AG10803 (cell line): ENCODE data around the gene MAP2.

ENCODE experiments used
- DNase-seq: peaks from one replicate; pipeline ENCODE4 v3.0.0; 2010; ENCODE audit warnings: low read depth
- H3K4me3 ChIP-seq: 2 replicates; pipeline ENCODE4 v1.5.1; 2011; ENCODE audit warnings: mild to moderate bottlenecking, low read length, control low read depth
- TF ChIP-seq, protein P1 (sequence below): conservative IDR thresholded peaks from 2 replicates; pipeline ENCODE4 v1.5.1; 2011; ENCODE audit warnings: mild to moderate bottlenecking, low read length, control low read depth, inconsistent platforms

Gene MAP2

DNA sequence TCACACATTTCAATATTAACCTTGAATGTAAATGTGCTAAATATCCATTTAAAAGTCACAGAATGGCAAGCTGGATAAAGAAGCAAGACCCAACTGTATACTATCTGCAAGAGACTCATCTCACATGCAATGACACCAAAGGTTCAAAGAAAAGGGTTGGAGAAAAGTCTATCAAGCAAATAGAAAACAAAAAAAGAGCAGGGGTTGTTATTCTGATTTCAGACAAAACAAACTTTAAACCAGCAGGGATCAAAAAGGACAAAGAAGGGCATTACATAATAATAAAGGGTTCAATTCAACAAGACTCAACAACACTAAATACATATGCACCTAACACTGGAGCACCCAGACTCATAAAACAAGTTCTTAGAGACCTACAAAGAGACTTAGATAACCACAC is 333.3 kb downstream of the MAP2 start:
- DNase-seq = no peak
- no peak overlapping the region for H3K4me3 ChIP-seq
- TF ChIP-seq, protein P1, sequence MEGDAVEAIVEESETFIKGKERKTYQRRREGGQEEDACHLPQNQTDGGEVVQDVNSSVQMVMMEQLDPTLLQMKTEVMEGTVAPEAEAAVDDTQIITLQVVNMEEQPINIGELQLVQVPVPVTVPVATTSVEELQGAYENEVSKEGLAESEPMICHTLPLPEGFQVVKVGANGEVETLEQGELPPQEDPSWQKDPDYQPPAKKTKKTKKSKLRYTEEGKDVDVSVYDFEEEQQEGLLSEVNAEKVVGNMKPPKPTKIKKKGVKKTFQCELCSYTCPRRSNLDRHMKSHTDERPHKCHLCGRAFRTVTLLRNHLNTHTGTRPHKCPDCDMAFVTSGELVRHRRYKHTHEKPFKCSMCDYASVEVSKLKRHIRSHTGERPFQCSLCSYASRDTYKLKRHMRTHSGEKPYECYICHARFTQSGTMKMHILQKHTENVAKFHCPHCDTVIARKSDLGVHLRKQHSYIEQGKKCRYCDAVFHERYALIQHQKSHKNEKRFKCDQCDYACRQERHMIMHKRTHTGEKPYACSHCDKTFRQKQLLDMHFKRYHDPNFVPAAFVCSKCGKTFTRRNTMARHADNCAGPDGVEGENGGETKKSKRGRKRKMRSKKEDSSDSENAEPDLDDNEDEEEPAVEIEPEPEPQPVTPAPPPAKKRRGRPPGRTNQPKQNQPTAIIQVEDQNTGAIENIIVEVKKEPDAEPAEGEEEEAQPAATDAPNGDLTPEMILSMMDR = no peak

DNA sequence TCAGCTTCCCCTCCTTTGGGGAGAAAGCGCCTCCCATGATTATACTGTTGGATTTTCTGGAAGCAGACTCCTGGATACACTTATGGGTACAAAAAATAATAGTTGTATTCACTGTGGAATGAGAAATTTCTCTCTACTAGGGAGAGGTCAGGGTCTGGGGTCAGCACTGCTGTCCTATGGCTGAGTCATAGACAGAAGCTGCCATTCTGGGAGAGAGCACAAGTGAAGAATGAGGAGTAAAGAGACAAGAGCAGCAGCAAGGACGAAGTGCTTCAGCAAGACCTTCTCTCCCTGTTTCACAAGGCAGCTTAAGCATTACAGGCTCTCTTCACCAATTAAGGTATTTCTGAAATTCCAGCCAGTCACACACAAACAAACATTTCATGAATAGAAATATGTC is 337.7 kb downstream of the MAP2 start:
- no peak overlapping the region for H3K4me3 ChIP-seq
- no peak for DNase-seq
- TF ChIP-seq, protein P1 = no peak

DNA sequence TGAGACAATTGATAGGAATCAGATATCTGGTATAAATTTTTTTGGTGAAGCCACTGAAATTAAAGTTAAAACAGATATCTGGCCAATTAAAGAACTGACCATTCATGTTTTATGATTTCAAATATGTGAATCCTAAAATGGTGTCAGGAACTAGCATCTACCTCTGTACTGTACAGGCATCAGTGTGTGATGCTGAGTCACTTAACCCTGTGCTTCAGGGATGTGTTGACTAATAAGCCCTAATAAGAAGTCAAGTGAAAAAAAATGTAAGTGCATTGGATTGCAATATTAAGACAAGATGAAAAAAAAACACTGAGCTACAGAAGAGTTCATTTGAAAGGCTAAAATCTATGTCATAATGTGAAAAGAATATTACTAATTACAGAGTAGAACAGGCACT is 338.7 kb downstream of the MAP2 start:
- no peak for DNase-seq
- H3K4me3 ChIP-seq = no peak overlapping the region
- TF ChIP-seq, protein P1 = no peak

DNA sequence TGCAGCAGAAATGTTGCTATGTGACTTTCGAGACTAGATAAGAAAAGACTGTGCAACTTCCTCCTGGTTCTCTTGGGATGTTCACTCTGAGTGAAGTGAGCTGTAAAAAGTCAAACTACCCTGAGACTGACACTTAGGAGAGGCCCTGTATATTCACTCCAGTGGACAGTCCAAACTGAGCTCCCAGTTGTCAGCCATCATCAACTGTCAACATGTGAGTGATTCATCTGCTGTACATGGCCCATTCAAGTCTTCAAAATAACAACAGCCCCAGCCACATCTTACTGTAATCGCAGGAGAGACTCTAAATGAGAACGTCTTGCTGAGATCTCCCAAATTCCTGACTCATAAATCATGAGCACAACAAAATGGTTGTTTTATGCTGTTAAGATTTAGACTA is 339.3 kb downstream of the MAP2 start:
- DNase-seq = no peak
- TF ChIP-seq, protein P1 = no peak

DNA sequence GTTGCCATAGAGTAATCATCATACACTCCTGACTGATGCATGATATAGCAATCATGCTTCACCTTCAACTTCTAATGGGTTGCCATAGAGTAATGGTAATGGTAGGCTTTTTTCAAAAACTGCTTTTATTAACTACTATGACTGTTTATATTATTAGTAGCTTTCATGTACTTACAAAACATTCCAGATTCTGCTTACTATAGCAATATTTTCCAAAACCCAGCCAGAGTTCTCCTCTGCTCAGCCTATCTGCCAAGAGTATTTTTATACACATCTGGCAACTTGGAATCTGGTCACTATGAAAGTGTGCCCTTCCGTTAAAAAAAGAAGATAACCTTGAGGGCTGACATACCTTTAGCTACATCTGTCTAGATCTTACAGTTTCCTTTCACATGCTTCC is 342.8 kb downstream of the MAP2 start:
- TF ChIP-seq, protein P1 = no peak
- DNase-seq = no peak
- no peak overlapping the region for H3K4me3 ChIP-seq

More for the DNA sequence above, 339.3 kb downstream of the MAP2 start:
- H3K4me3 ChIP-seq = no peak overlapping the region

DNA sequence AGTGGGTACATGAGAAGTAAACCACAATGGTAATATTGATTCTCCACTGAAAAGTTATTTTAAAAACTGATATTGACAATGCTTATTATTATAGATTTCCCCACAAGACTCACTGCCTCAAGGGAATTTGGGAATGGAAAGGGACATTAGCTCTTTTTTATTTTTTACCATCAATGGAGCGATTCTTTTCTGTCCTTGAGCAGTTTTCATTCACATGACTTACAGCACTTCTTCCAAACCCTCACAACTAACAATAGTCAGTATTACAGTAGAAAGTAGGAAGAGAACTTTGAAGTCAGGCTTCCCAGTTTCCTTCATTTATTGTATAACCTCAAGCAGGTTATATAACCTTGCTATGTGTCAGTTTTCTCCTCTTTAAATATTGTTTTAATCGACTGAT is 343.5 kb downstream of the MAP2 start:
- no peak overlapping the region for H3K4me3 ChIP-seq
- DNase-seq = no peak
- TF ChIP-seq, protein P1 = no peak

DNA sequence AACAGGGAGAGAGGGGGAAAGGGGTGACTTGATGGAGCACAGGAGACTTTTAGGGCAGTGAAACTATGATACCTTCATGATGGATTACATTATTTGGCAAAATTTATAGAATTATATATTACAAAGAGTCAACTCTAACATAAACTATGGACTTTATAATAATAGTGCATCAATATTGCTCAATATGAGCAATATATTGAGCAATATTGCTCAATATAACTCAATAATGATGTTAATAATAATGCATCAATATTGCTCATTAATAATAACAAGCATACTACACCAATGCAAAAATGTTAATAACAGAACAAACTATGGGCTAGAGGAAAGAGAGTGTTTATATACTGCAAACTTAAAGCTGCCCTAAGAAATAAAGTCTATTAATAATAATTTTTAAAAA is 344.7 kb downstream of the MAP2 start:
- DNase-seq = no peak
- TF ChIP-seq, protein P1 = no peak
- no peak overlapping the region for H3K4me3 ChIP-seq
